Left kidney (tissue), 2 donors: ENCODE measurements around the gene ADSS2. TPM values are rescaled to one million over a fixed set of nuclear protein-coding genes. Genes with fewer than 3 reads are reported as not detected.

ENCODE experiments used
- DNase-seq: peaks from one replicate; pipeline ENCODE4 v3.0.0-alpha.2; 2013
- polyA plus RNA-seq: library from polyadenylated mRNA; unstranded; fragments of 120-200 nt; gene quantifications from one replicate; pipeline ENCODE4 v1.2.1, GENCODE V29; 2013; ENCODE audit not compliant: insufficient read length

Gene ADSS2
- polyA plus RNA-seq, 1 donor = 67.4 TPM

GRCh38 chr1:244447552-244447951, 4.2 kb downstream of the ADSS2 start:
- DNase-seq = no peak

GRCh38 chr1:244447024-244447423, 4.7 kb downstream of the ADSS2 start:
- DNase-seq = no peak

- no peak for DNase-seq
Observed at GRCh38 chr1:244445320-244446181, 6.2 kb downstream of the ADSS2 start.

GRCh38 chr1:244444854-244445253, 6.9 kb downstream of the ADSS2 start:
- DNase-seq = no peak

DNA sequence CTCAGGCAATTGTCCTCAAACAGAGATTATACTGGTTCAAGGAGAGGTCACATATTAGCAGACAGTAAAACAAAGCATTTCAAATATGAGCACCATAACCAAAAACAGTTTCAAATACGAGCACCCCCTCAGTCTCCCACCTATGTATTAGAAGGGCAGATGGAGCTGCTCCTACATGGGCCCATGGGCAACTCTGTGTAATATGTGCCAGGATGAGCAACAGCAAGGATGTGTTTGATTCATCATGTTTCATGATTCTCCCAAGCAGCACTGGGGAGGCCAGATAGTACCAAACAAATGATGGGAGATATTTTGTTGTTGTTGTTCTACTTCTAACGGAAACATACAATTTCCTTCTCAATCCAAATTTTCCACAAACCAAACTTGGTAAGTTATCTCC, 8.9 kb downstream of the ADSS2 start:
- DNase-seq = no peak

DNA sequence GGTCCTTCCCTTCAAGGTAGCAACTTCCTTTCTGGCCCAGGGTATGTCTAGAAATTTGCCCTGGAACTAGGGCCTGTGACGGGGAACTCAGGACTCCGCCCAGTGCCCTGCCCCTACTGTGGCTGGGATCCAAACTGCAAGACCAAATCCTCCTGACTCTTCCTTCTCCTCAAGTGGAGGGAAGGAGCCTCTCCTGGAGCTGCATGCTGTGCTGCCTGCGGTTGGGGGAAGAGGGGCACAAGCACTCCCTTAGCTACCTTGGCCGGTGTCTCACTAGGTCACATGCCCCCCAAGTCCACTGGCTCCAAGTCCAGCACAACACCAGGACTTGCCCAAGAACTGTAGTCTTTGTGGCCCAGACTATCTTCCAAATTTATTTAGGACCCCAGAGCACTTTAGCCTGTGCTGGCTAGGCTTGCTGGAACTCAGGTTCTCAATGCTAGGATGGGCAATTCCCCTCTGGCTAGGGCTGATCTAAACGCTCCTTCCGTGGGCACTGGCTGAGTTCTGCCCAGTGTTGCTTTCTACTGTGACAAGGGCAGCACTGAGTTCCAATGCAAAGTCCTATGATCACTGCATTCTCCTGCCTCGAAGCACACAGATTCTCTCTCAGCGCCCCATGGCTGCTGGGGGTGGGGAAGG, 12.2 kb downstream of the ADSS2 start:
- DNase-seq = no peak

DNA sequence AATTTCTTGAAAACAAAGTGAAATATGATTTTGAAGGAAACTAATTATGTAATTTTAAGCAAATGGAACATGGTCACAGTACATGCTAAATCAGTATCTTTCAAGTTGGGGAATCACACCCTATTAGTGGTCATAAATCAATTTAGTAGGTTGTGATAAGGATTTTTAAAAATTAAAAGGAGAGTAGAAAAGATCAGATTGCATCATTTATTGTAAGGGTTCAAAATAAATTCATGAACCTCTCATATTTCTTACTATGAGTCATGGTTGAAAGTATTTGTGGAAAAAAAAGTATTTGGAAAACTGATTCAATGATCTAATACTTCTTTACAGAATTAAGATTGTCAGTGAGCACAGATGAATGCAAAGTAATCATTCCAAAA, 14.6 kb downstream of the ADSS2 start:
- no peak for DNase-seq

- no peak for DNase-seq
Observed at GRCh38 chr1:244436336-244437085, 15.2 kb downstream of the ADSS2 start.

DNA sequence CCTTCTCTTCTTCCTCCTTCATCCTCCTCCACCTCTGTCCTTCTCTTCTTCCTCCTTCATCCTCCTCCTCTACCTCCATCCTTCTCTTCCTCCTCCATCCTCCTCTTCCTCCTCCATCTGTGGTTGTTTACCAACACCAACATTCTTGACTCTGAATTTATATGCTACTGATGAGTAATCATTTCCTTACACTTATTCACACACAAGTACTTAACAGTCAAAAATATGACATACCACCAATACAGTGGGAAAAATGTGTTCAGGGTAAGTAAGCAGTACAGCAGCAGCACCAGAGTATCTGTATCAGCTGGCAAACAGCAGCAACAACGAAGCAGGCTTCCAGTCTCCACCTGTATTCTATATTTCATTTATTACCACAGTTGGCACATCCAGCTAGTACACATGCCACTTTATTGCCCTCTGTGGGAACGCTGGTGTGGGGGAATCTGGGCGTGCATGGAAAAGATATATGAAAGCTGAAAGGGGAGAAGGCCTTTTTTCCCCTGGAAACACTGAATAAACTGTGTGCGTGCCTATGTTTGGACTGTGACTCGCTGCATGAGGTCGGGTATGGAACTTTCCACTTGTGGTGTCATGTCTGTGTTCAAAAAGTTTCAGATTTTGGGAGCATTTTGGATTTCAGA, 16.0 kb downstream of the ADSS2 start:
- DNase-seq = no peak

GRCh38 chr1:244431166-244431565, 20.5 kb downstream of the ADSS2 start:
- no peak for DNase-seq

- no peak for DNase-seq
Observed at GRCh38 chr1:244429818-244430217, 21.9 kb downstream of the ADSS2 start.

GRCh38 chr1:244427647-244428046, 24.1 kb downstream of the ADSS2 start:
- DNase-seq = no peak

GRCh38 chr1:244424649-244425334, 26.9 kb downstream of the ADSS2 start:
- no peak for DNase-seq

DNA sequence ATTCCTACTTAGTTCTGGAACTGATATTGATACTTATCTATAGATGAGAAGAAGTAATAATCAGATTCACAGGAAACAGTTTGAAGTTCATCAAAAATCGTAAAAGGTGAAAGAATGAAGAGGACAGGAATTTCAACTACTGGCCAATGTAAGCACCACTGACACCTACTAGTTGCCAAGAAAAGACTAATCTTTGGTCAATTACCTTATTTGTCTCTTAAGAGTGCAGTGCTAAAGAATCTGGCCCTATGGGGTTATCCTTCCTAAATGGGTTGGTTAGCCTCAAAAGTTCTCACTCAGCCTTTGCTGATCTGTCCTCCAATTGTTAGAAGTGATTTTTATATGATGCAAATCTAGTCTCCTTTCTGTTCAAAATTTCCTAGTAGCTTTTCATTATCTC, 29.5 kb downstream of the ADSS2 start:
- no peak for DNase-seq

DNA sequence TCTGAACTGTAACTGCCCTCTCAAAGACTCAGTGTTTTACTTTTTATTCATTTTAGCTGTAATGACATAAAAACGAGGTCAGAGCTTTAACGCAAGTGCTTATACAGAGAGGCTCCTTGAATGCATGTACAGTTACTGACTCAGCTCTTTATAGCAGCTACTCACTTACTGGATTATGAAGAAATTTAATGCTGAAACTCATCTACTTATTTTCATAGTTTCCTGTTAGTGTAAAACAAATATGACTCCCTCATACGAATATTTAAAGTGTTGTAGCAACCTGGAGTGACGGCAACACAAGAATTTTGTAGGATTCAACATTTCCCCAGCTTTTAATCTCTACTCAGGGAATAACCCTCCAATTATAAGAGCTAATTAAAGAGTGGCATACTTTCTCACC, 32.7 kb downstream of the ADSS2 start:
- DNase-seq = no peak

- no peak for DNase-seq
Observed at GRCh38 chr1:244414543-244414942, 37.2 kb downstream of the ADSS2 start.

- DNase-seq = no peak
Observed at GRCh38 chr1:244413736-244414135, 38.0 kb downstream of the ADSS2 start.

- no peak for DNase-seq
Observed at GRCh38 chr1:244412176-244412575, 39.5 kb downstream of the ADSS2 start.

DNA sequence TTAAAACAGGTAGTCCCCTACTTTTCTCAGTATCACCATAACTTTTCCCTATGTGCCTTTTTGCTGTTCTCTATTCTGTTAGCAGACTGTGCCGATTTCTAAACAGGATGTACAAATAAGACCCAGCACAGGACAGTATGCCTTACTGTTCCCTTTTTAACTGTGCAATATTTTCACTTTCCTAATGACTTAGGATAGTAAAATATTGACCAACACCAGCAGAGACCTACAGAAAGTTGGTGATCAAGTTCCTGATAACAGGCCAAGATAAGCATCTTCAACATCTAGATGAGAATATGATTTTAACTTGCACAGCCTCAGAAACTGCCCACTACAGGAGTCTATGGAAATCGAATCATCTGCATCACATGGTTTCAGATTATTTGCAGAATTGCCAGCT, 42.0 kb downstream of the ADSS2 start:
- DNase-seq = no peak

- DNase-seq = no peak
Observed at GRCh38 chr1:244406337-244406736, 45.4 kb downstream of the ADSS2 start.

- no peak for DNase-seq
Observed at GRCh38 chr1:244405856-244406255, 45.9 kb downstream of the ADSS2 start.

DNA sequence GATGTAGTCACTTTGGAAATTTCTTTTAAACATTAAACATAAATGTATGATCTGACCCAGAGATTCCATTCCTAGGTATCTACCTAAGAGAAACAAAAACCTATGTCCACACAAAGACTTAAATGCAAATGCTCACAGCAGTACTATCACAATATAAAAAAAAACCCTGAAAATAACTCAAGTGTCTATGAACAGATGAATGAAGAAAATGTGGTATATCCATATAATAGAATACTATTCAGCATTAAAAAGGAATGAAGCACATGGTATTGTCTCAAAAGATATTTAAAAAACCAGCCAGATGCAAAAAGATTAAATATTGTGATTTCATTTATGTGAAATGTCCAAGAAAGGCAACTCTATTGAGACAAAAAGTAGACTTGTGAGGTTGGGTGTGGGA, 48.3 kb downstream of the ADSS2 start:
- no peak for DNase-seq
